GM19395 (cell line): ENCODE measurements around the gene CRYL1.
A peak's percentile ranks its signal among the peaks of the same experiment; 100 is the strongest.

ENCODE experiments used
- ATAC-seq: cut with Tn5 transposase; IDR thresholded peaks from one replicate; pipeline ENCODE4 v1.9.1; 2021; ENCODE audit warnings: mild to moderate bottlenecking, moderate library complexity; ENCODE audit not compliant: unreplicated experiment

The CRYL1 gene

DNA sequence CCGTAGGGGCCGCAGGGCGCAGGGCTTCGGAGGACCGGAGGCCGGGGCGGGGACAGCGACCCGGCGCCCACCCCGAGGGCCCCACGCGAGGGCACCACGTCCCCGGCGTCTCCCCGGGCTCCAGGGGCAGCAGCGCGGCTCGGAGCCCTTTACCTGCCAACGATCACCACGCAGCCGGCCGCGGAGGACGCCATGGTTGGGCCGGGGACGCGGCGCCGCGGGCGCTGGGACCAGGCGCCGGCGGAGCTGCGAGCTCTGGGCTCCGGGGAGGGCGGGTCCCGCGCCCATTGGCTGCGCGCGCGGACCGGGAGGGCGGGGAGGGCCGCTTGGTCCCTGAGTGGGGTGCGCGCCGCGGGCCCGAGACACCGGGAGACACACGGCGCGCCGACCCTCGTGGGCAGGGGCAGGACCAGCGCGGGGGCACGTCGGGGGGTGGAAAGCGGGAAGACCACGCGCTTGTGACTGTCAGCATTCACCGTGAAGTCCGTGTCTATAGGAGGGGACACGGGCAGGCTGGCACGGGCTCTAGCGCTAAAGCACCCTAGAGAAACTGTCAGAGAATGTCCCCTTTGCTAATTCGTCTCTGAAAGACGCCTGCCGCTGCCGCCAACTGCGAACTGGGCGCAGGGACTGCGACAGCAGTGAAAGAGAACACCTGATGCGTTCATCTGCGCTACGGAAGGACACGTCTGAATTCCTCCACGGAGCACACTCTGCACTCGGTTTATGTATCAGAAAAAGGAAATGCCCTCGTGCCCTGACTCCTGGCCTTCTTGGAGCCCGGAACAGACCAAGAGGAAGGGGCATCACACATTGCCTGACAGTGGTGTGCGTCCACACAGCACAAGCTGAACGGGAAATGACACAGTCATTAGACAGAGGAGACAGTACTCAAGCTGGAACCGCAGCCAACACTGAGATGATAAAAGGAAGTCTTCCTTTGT is at the start of gene CRYL1:
Gene CRYL1 (minus strand): TSS at position 257 of the 944 bp plus-strand sequence. CDS start 63 bp downstream, at position 194.
- peak; percentile 70 for ATAC-seq

- no peak for ATAC-seq
Observed at GRCh38 chr13:20573636-20574035, 48.0 kb upstream of the CRYL1 start.

DNA sequence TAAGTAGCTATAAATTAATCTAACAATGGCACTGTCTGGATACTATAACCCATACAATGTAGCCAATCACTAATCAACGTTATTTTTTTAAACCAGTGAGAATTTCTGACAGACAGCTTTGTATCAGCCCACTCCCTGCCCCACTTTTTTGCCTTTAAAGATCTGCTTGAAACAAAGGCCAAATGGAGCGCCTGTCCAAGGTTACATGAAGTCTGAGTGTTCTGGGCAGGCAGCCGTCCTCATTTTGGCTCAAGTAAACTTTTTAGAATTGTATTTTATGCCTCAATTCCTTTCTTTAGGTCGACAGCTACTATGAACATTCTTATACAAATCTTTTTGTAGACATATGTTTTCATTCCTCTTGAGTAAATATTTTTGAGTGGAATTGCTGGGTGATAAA is 47.5 kb upstream of the CRYL1 start:
- ATAC-seq = no peak

DNA sequence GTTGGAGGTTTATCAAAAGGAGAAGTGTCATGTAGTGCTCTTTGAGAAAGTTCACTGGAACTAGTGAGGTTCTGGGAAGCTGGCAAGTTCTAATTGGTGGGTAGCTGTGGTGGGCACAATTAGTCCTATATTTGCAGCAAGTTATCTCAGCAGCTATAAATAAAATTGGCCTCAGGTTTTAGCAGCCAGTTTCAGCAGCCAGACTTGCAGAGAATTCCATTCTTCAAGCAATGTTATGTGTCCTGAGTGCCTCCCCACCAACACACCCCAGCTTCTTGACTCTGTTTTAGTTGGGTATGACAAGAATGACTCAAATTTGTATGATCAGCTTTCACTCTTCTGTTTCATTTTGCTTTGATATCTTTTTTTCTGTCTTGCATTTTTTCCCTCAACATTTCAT is 46.0 kb upstream of the CRYL1 start:
- ATAC-seq = no peak

GRCh38 chr13:20570517-20570916 is 44.9 kb upstream of the CRYL1 start:
- no peak for ATAC-seq

DNA sequence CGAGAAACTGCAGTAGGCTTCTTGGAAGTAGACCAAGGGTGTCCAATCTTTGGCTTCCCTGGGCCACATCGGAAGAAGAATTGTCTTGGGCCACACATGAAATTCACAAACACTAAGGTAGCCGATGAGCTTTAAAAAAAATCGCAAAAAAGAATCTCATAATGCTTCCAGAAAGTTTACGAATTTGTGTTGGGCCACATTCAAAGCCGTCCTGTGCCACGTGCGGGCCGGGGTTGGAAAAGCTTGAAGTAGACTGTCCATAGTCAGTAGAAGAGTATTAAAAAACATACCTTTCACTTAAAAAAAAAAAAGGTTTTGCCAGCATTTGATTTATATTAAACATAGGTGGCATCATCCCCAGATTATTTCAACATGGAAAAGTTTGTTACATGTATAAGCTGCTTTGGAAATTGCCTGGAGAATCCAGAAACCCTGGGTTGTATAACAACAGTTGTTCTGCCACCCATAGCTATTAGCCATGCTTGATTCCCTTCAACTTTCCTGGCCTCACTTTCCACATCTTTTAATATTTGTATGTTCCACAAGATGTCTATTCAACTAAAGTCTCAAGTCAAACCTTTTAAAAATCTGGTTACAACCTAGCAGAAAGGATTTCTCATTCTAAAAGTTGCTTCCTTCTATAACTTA is 42.3 kb upstream of the CRYL1 start:
- no peak for ATAC-seq

DNA sequence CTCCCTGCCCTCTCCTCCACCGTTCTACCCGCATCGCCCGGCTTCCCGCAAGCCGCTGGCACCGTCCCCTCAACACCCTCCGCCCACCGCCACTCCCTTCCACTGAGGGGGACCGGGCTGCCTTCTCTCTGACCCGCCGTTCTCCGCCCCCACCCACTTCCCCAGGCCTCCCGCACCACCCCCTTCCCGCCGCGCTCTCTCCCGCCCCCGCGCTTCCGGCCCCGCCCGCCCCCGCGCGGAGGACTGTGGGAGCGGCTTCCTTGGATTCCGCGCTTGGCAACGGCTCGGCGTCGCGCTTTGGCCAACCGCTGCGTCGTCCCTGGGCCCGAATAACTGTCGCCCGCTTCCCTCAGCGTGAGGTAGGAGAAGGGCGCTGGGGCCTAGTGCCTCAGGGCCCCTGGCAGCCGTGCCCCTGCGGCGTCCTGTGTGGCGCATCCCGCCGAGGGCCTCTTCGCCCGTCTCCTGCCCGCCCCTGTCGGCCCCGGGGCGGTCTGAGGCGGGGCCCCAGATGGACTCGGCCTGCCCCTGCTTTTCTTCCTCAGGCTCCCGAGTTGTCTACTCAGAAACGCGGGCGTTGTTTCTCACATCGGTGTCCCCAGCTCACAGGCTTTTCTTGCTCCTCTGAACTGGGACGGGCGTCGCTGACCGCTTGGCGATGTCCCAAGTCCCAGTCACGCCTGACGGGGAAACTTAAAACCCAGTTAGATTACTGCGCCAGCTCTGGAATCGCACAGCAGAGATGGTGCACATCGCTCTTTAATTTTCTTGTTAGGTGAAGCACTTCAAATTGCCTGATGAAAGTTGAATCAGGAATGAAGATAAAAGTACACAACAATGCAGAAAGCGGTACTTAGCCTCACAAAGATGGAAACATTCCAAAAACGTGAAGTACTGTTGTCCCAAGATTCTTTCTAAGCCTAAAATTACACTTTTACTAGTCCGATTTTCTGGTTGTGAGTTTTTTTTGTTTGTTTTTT is 41.5 kb upstream of the CRYL1 start, which contains the start of gene IFT88:
Gene IFT88 (plus strand): TSS at position 260 of the 977 bp plus-strand sequence. CDS start 7,229 bp downstream, outside the sequence.
- peak; percentile 83 for ATAC-seq

DNA sequence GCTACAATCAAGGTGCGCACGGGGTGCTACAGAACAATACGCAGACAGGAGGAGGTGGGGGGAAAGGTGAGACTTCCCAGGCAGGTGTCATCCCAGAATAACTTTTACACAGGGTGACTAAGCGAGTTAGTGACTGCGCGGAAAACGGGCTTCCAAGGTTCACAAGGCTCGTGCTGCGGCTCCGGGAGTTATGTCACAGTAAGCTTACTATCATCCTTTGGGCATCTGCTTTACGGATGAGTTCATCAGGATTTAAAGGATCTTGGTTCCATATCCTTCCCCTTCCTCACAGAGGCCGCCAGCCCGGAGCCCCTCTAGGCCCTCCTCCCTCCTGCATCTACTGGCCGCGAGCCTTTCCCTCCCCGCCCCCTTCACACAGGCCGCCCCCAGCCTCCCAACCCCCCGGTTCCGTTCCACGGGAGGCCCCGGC is 40.8 kb upstream of the CRYL1 start:
- peak; percentile 35 for ATAC-seq

GRCh38 chr13:20565115-20565736 is 39.6 kb upstream of the CRYL1 start:
- no peak for ATAC-seq

DNA sequence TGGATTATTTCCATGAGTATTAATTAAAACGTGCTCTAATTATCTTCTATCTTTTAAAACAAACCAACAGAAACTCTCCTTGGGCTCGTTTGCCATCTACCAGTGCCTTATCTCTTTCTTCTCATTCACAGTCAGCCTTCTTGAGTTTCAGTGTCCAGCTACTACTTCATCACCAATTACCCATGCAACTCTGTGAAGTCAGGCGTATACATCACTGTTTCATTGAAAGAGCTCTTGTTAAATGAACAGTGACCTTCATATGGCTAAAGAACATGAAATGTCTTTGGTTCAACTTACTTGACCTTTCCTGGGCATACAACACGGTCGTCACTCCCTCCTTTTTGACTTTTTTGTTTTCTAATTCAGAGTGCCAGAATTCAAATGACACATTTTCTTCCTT is 36.1 kb upstream of the CRYL1 start:
- no peak for ATAC-seq

- no peak for ATAC-seq
Observed at GRCh38 chr13:20559659-20560356, 34.2 kb upstream of the CRYL1 start.

DNA sequence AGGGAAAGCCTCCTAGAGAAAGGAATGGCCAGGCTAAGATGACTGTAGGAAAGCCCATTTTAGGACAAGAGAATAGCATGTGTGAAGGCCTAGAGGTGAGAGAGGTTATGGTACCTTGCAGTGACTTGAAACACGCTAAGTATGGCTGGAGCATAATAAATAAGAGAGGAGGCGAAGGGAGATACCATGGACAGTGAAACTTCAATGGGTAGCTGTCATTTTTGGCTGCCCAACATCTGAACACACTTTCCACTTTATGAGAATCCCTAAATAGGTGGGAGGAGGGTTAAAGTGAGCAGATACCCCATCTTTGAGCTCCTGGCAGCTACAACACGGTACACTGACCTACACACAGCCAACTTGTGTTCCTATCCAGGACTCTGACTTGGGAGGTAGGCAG is 33.3 kb upstream of the CRYL1 start:
- ATAC-seq = no peak

DNA sequence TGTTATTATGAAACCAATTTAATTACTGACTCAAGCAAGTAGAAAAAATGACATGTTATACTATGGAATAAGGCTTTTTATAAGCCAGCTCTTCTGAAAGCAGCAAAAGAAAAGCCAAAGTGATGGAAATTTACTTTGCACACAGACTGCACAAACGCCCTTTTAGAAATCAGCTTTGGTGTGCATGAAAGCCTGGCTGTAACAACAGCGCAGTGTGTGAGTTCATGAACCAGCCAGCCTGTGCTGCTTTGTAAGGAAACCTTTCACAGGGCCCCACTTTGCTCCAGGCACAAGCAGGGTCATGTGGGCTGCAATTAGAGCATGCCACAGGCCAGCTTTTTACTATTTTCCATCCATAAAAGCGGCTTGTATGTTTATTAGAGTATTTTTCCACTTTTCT is 27.7 kb upstream of the CRYL1 start:
- ATAC-seq = no peak

DNA sequence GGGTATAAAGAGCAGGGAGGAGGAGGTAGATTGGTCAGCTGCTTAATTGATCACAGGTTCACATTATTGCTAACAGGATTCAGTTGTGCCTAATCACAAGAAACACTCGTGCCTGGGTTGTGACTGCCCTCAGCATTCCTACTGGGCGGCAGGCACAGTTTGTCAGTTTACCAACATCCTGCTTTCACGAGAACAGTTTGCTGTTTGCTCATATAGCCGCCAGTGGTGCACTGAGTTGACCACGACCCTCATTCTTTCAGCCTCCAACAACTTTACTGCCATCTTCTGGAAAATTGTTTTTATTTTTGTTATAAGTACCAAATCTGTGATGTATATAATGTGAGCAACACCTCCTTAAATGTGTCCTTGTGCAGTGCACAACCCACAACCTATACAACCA is 25.1 kb upstream of the CRYL1 start:
- ATAC-seq = no peak

DNA sequence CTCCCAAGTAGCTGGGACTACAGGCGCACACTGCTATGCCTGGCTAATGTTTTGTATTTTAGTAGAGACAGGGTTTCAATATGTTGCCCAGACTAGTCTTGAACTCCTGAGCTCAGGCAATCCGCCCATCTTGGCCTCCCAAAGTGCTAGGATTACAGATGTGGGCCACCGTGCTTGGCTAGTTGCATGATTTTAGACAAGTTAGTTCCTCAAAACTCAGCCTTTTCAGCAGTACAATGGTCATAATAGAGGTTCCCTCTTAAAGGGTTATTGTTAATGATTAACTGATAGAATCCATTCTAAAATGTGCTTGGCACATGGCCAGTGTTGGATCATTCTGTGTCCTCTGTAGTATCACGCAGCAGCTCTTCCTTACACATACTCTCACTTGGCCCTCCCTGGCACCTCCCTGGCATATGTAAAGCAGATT is 21.8 kb upstream of the CRYL1 start:
- no peak for ATAC-seq

- ATAC-seq = no peak
Observed at GRCh38 chr13:20546556-20546955, 20.9 kb upstream of the CRYL1 start.

- ATAC-seq = no peak
Observed at GRCh38 chr13:20544201-20544923, 18.7 kb upstream of the CRYL1 start.

DNA sequence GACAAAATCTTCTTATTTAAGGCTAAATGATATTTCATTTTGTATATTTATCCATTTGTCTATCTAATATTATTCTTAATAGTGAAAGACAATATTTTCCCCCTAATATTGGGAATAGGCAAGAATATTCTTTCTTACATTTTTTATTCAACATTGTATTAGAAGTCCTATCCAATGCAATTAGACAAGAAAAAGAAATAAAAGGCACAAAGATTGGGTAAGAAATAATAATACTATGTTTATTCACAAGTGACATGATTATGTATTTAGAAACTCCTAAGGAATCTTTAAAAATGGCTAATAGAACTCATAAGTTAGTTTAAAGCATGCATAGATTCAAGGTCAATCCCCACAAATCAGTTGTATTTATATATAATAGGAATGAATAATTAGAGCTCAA is 11.3 kb upstream of the CRYL1 start:
- ATAC-seq = no peak

DNA sequence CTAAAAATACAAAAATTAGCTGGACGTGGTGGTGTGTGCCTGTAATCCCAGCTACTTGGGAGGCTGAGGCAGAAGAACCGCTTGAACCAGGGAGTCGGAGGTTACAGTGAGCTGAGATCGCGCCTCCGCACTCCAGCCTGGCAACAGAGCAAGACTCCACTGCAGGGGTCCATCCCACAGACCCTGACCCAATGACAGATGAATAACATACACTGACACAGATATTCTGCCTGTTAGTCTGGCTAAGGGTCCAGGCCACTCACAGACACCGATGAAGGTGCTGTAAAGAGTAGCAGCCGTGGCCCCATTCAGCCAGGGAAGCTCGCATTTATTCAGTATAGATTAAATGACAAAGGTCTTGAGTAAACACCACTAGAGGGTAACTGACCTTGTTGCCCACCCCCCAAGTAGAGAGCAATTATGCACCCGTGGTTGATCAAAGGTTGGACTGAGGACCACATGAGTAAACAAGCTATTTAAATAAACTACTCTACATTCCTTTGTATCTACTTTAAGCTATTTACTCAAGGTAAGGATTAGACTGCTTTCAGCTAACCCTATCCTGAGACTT is 8.5 kb upstream of the CRYL1 start:
- no peak for ATAC-seq
